HepG2 (cell line): ENCODE data around the gene ABCA4. TPM values are rescaled to one million over a fixed set of nuclear protein-coding genes. Genes with fewer than 3 reads are reported as not detected.

Experiments used
- ELF3 ChIP-seq: IDR thresholded peaks from 2 replicates; pipeline ENCODE4 v1.6.1; 2016; ENCODE audit warnings: missing genetic modification reagents, missing compliant biosample characterization
- FOSL1 ChIP-seq: sonication (generic); formaldehyde crosslinking; IDR thresholded peaks from 2 replicates; pipeline ENCODE4 v1.9.0; 2021; ENCODE audit warnings: missing genetic modification reagents, borderline replicate concordance
- GATAD2A ChIP-seq: IDR thresholded peaks from 2 replicates; pipeline ENCODE4 v1.6.1; 2016
- HES4 ChIP-seq: sonication (generic); formaldehyde crosslinking; IDR thresholded peaks from 2 replicates; pipeline ENCODE4 v1.9.0; 2021; ENCODE audit warnings: mild to moderate bottlenecking, missing genetic modification reagents, borderline replicate concordance
- HMG20B ChIP-seq: conservative IDR thresholded peaks from 2 replicates; pipeline ENCODE4 v1.6.1; 2016; ENCODE audit warnings: missing genetic modification reagents, missing compliant biosample characterization
- KDM2A ChIP-seq: sonication (generic); formaldehyde crosslinking; IDR thresholded peaks from 2 replicates; pipeline ENCODE4 v1.4.0; 2020; ENCODE audit warnings: low read depth, missing genetic modification reagents, borderline replicate concordance
- MED1 ChIP-seq: sonication (generic); formaldehyde crosslinking; IDR thresholded peaks from 2 replicates; pipeline ENCODE4 v1.4.0; 2020; ENCODE audit warnings: missing genetic modification reagents
- NFATC3 ChIP-seq: sonication (generic); formaldehyde crosslinking; IDR thresholded peaks from 2 replicates; pipeline ENCODE4 v1.5.1; 2020; ENCODE audit warnings: mild to moderate bottlenecking, missing genetic modification reagents
- NR2C2 ChIP-seq: sonication (generic); formaldehyde crosslinking; IDR thresholded peaks from 2 replicates; pipeline ENCODE4 v1.4.0; 2020; ENCODE audit warnings: missing genetic modification reagents, mild to moderate bottlenecking, moderate library complexity, borderline replicate concordance
- NR2F6 ChIP-seq, 2 experiments: IDR thresholded peaks; 2 replicates each; pipeline ENCODE4 v1.6.1; 2016; ENCODE audit warnings: antibody characterized with exemption in 1 of 2, mild to moderate bottlenecking in 1 of 2
- PCBP2 ChIP-seq: fragments of 200-400 bp; formaldehyde crosslinking; optimal IDR thresholded peaks from 2 replicates; pipeline ENCODE3; 2018; ENCODE audit warnings: low read length, low read depth; ENCODE audit not compliant: poor library complexity, severe bottlenecking
- RBFOX2 ChIP-seq: fragments of 200-400 bp; formaldehyde crosslinking; IDR thresholded peaks from 2 replicates; pipeline ENCODE4 v1.6.1; 2017; ENCODE audit warnings: low read depth, mild to moderate bottlenecking, low read length
- RELA ChIP-seq: sonication (generic); formaldehyde crosslinking; IDR thresholded peaks from 2 replicates; pipeline ENCODE4 v1.4.0; 2020; ENCODE audit warnings: missing genetic modification reagents
- SP1 ChIP-seq, 2 experiments: fragments of 450-650 bp in 1 of 2; sonication (generic) in 1 of 2; formaldehyde crosslinking in 1 of 2; IDR thresholded peaks; 2 replicates each; pipeline versions ENCODE4 v1.4.0 to v1.6.1; 2016 to 2020; ENCODE audit warnings: missing genetic modification reagents in 1 of 2
- SRF ChIP-seq: IDR thresholded peaks from 2 replicates; pipeline ENCODE4 v1.6.1; 2011; ENCODE audit warnings: mild to moderate bottlenecking, low read depth, low read length, moderate library complexity
- TAF15 ChIP-seq: fragments of 200-400 bp; formaldehyde crosslinking; IDR thresholded peaks from one replicate; pipeline ENCODE4 v1.6.1; 2018; ENCODE audit warnings: mild to moderate bottlenecking, low read depth, low read length; ENCODE audit not compliant: poor library complexity, severe bottlenecking
- TBX3 ChIP-seq: fragments of 450-650 bp; IDR thresholded peaks from 2 replicates; pipeline ENCODE4 v1.6.1; 2017; ENCODE audit warnings: antibody characterized with exemption, mild to moderate bottlenecking, inconsistent platforms, borderline replicate concordance
- TFE3 ChIP-seq: IDR thresholded peaks from 2 replicates; pipeline ENCODE4 v1.6.1; 2016
- TOE1 ChIP-seq: sonication (generic); formaldehyde crosslinking; IDR thresholded peaks from 2 replicates; pipeline ENCODE4 v1.4.0; 2020; ENCODE audit warnings: mild to moderate bottlenecking, missing genetic modification reagents
- ZBTB37 ChIP-seq: sonication (generic); formaldehyde crosslinking; IDR thresholded peaks from 2 replicates; pipeline ENCODE4 v1.4.0; 2020; ENCODE audit warnings: mild to moderate bottlenecking, missing genetic modification reagents
- ZFP37 ChIP-seq: sonication (generic); formaldehyde crosslinking; IDR thresholded peaks from 2 replicates; pipeline ENCODE4 v1.4.0; 2020; ENCODE audit warnings: missing genetic modification reagents, borderline replicate concordance
- ZFYVE20 ChIP-seq: sonication (generic); formaldehyde crosslinking; IDR thresholded peaks from 2 replicates; pipeline ENCODE4 v1.8.0; 2023; ENCODE audit warnings: low read depth, mild to moderate bottlenecking, moderate library complexity, missing genetic modification reagents, borderline replicate concordance
- ZNF691 ChIP-seq: sonication (generic); formaldehyde crosslinking; IDR thresholded peaks from 2 replicates; pipeline ENCODE4 v1.4.0; 2020; ENCODE audit warnings: missing genetic modification reagents, low read depth, mild to moderate bottlenecking, borderline replicate concordance
- ZNF704 ChIP-seq: sonication (generic); formaldehyde crosslinking; IDR thresholded peaks from 2 replicates; pipeline ENCODE4 v1.8.1; 2023; ENCODE audit warnings: mild to moderate bottlenecking, inconsistent platforms, moderate library complexity, missing genetic modification reagents, borderline replicate concordance
- ZNF740 ChIP-seq: sonication (generic); formaldehyde crosslinking; IDR thresholded peaks from 2 replicates; pipeline ENCODE4 v1.4.0; 2020; ENCODE audit warnings: missing genetic modification reagents
- polyA plus RNA-seq, 8 experiments: library from polyadenylated mRNA; depleted of rRNA in 3 of 8; stranded (reverse) in 7 of 8; unstranded in 1 of 8; fragments of >200 nt; fragmentation: Illumina TruSeq in 4 of 8; extraction: Trizol in 4 of 8; gene quantifications; 2 replicates each; pipeline versions ENCODE4 v1.2.1 to v1.2.3, GENCODE V29; 2011 to 2016; ENCODE audit warnings: low read depth in 4 of 8, missing spikeins in 1 of 8, mixed read lengths in 1 of 8; ENCODE audit not compliant: insufficient read depth in 1 of 8
- total RNA-seq, 5 experiments: library from RNA; depleted of rRNA; stranded (reverse); fragments of >200 nt; fragmentation: Illumina TruSeq; extraction: Trizol; gene quantifications; 2 replicates each; pipeline ENCODE4 v1.2.3, GENCODE V29; 2016; ENCODE audit warnings: low read depth in 1 of 5

ABCA4 gene
- total and polyA plus RNA-seq, 2 of the 13 experiments (the other 11 are each of a cell fraction or from before 2014, with no cell fraction given): 0.24 to 0.67 TPM

GRCh38 chr1:94079080-94079940 is 41.6 kb downstream of the ABCA4 start (continued):
- TF ChIP-seq PCBP2: no peak
- no peak for TF ChIP-seq RELA (CRISPR knock-in tag)
- no peak for TF ChIP-seq ZBTB37 (CRISPR knock-in tag)
- TF ChIP-seq MED1 (CRISPR knock-in tag): peak; percentile 69
- TF ChIP-seq FOSL1 (CRISPR knock-in tag): no peak
- no peak for TF ChIP-seq ZNF740 (CRISPR knock-in tag)
- TF ChIP-seq ZFP37: no peak
- no peak for TF ChIP-seq SP1 (IDR thresholded peaks at IDR 0.05)
- no peak for TF ChIP-seq SP1 (CRISPR knock-in tag; IDR thresholded peaks at IDR 0.05)
- no peak; the same call in 1 of the 2 replicates for TF ChIP-seq HMG20B
- no peak for TF ChIP-seq NR2F6 (IDR thresholded peaks at IDR 0.05)
- TF ChIP-seq NR2F6 (CRISPR knock-in tag; IDR thresholded peaks at IDR 0.05): peak; percentile 47
- TF ChIP-seq ZNF691 (CRISPR knock-in tag): no peak
- no peak for TF ChIP-seq NR2C2 (CRISPR knock-in tag)
- TF ChIP-seq ZFYVE20 (CRISPR knock-in tag): no peak
- TF ChIP-seq RBFOX2: no peak
- peak; percentile 32; the same call in 1 of the 2 replicates for TF ChIP-seq TFE3 (CRISPR knock-in tag)
- TF ChIP-seq TBX3: no peak
- TF ChIP-seq ZNF704 (CRISPR knock-in tag): no peak
- no peak for TF ChIP-seq TOE1
- TF ChIP-seq SRF: no peak
- peak; percentile 65; the same call in 1 of the 2 replicates for TF ChIP-seq GATAD2A
- TF ChIP-seq KDM2A (CRISPR knock-in tag): no peak
- TF ChIP-seq NFATC3 (CRISPR knock-in tag): no peak
- TF ChIP-seq HES4 (CRISPR knock-in tag): no peak
- TF ChIP-seq TAF15: no peak
- peak; percentile 94 for TF ChIP-seq ELF3 (CRISPR knock-in tag)
